Measurements from ENCODE around the gene CHCHD5. TPM values are rescaled to one million over a fixed set of nuclear protein-coding genes. Genes with fewer than 3 reads are reported as not detected.

The CHCHD5 gene
- total and polyA plus RNA-seq, 3 experiments from 2014 or later, result 33.1 to 41.8 (median 36.6) TPM

DNA sequence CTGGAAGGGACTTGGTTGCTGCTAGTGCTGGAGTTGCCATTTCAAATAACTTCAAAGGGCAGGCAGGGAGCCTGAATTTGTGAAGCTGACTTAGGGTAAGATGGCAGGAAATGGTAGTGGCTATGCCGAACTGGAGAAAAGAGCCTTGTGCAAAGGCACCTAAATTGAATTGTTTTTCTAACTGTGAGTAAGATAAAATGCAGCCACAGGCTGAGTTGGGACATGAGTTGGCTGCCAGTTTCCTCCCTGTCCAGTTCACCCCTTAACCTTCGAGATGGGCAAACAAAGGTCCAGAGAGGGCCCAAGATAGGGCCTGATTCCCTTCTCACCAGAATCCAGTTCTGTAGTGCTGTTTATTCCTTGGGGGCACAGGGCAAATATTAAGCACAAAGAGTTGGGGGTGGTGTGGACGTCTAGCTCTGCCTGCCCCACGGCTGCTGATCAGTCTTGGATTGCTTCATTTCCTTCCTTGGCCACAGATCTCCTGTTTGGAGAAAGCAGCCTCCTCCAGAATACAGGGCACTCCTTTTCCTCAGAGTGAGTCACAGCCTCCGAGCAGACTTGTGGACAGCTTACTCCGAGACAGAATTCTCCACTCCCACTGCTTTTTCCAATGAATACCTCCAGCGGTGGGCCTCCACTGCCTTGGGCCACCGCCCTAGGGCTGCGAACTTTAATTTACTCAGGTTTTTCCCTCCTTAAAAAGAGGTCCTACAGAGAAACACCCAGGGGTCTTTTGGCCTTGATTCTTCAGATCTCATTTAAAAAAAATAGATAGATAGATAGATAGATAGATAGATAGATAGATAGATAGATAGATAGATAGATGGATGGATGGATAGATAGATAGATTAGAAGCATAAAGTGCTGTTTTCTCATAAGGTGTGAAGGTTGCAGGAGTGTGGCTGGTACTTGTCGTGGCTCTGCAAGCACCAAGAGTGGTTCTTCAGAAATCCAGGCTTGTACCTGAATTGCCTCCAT is 42.9 kb downstream of the CHCHD5 start:
- Mint-ChIP-seq H3K4me1 (peaks cover 74 to 85% (median 82%) of the 10 kb centered on the region in 3 donors), H3K27me3 (peaks cover 0 to 2% of the 10 kb centered on the region in 2 donors), H3K9me3 (peaks cover 0 to 4% (median 0%) of the 10 kb centered on the region in 5 donors), H3K4me3 (peak overlapping the region; percentile 64 to 88 (median 72)), H3K27ac (peak overlapping the region in 7 of 8 donors; percentile 79 to 96 (median 88)), H3K36me3 (peaks cover 0 to 3% (median 2%) of the 10 kb centered on the region in 3 donors)
- no peak for DNase-seq
- H3K9me3 ChIP-seq (ENCODE audit: low read length), result no peaks in the 10 kb centered on the region
- ChIA-PET POLR2A (interaction anchor here (0.5 to 1.5 kb wide), 3 partner anchors 18 to 102 kb away, joined by 3 to 9 read pairs (median 4); partner anchors contain the start of gene SLC20A1), CTCF (interaction anchor here (0.6 to 12.6 kb wide), 16 partner anchors 8 to 104 kb away, joined by 3 to 147 read pairs (median 7); partner anchors contain the start of gene SLC20A1)
- H3K27me3 ChIP-seq (ENCODE audit: insufficient read depth, low read length, poor library complexity, severe bottlenecking), result no peaks in the 10 kb centered on the region
- no peaks in the 10 kb centered on the region for H3K36me3 ChIP-seq (ENCODE audit: insufficient read depth, low read length)
- H3K27ac ChIP-seq (ENCODE audit: low read depth, low read length), result no peak overlapping the region
- H3K4me3 ChIP-seq (ENCODE audit: low read length), result peak overlapping the region; percentile 58
- H3K4me1 ChIP-seq (ENCODE audit: insufficient read depth, low read length), result peaks cover 80% of the 10 kb centered on the region

DNA sequence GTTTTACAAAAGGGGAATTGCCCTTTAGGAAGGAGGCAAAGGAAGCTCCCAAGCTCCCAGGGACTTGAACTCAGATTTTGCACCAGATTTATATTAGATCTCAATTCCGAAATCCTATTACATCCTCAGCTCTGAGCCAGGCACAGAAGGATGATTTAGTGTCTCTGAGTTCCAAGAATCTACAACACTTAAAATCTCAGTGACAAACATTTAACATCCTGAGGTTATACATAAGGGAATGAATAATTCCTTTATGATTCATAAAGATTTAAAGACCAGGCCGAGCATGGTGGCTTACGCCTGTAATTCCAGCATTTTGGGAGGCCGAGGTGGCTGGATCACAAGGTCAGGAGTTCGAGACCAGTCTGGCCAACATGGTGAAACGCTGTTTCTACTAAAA is 44.8 kb downstream of the CHCHD5 start:
- H3K9me3 Mint-ChIP-seq, result peaks cover 0 to 4% (median 0%) of the 10 kb centered on the region in 5 donors

DNA sequence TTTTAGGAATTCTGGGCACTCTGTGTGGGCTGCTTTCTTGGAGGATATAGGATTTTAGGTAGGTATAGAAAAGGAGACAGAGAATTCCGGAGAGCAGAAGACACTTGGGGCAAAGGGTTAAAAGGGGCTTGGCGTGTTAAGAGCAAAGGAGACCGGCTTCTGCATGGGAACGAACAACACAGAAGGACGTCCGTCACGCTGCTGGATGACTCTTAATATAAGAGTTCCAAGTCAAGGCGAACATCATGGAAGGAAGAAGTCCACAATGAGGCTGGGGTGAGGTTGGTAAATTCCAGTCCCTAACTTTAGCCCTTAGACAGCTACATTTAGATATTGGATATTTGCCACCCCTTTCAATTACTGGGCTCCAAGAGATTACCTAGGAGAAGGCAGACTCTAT is 45.4 kb downstream of the CHCHD5 start:
- H3K4me3 ChIP-seq (ENCODE audit: low read length), result no peak overlapping the region
- no peak for DNase-seq
- Mint-ChIP-seq H3K9me3 (peaks cover 0 to 4% (median 0%) of the 10 kb centered on the region in 5 donors), H3K36me3 (peaks cover 0 to 3% (median 2%) of the 10 kb centered on the region in 3 donors), H3K27ac (peak overlapping the region; percentile 81 to 97 (median 95)), H3K4me3 (peak overlapping the region in 6 of 7 donors; percentile 5 to 86 (median 62)), H3K27me3 (peaks cover 0 to 2% of the 10 kb centered on the region in 2 donors), H3K4me1 (peaks cover 82 to 95% (median 95%) of the 10 kb centered on the region in 3 donors)
- CTCF ChIA-PET, result interaction anchor here (0.9 to 12.6 kb wide), 9 partner anchors 9 to 97 kb away, joined by 3 to 147 read pairs (median 5); partner anchors contain the start of gene SLC20A1
- H3K27me3 ChIP-seq (ENCODE audit: insufficient read depth, low read length, poor library complexity, severe bottlenecking), result no peaks in the 10 kb centered on the region
- no peaks in the 10 kb centered on the region for H3K9me3 ChIP-seq (ENCODE audit: low read length)
- H3K36me3 ChIP-seq (ENCODE audit: insufficient read depth, low read length), result no peaks in the 10 kb centered on the region
- H3K27ac ChIP-seq (ENCODE audit: low read depth, low read length), result no peak overlapping the region
- H3K4me1 ChIP-seq (ENCODE audit: insufficient read depth, low read length), result peaks cover 93% of the 10 kb centered on the region
- POLR2A ChIA-PET, result interaction anchor here (0.6 to 8.0 kb wide), 2 partner anchors 17 to 31 kb away, joined by 3 to 96 read pairs; partner anchors contain the start of gene SLC20A1

More for the DNA sequence above, 44.8 kb downstream of the CHCHD5 start:
- Mint-ChIP-seq H3K36me3 (peaks cover 0 to 3% (median 2%) of the 10 kb centered on the region in 3 donors), H3K4me1 (peaks cover 82 to 95% (median 95%) of the 10 kb centered on the region in 3 donors), H3K4me3 (peak overlapping the region in 2 of 7 donors; percentile 44 to 59), H3K27me3 (peaks cover 0 to 2% of the 10 kb centered on the region in 2 donors), H3K27ac (peak overlapping the region in 6 of 8 donors; percentile 7 to 97 (median 94))
- H3K9me3 ChIP-seq (ENCODE audit: low read length), result no peaks in the 10 kb centered on the region
- DNase-seq, result no peak
- H3K27ac ChIP-seq (ENCODE audit: low read depth, low read length), result no peak overlapping the region
- no peak overlapping the region for H3K4me3 ChIP-seq (ENCODE audit: low read length)
- POLR2A ChIA-PET, result interaction anchor here (0.6 to 8.0 kb wide), 3 partner anchors 17 to 63 kb away, joined by 3 to 96 read pairs (median 4); partner anchors contain the start of gene SLC20A1
- peaks cover 93% of the 10 kb centered on the region for H3K4me1 ChIP-seq (ENCODE audit: insufficient read depth, low read length)
- no peaks in the 10 kb centered on the region for H3K27me3 ChIP-seq (ENCODE audit: insufficient read depth, low read length, poor library complexity, severe bottlenecking)
- CTCF ChIA-PET, result interaction anchor here (1.3 to 12.6 kb wide), 5 partner anchors 8 to 97 kb away, joined by 3 to 147 read pairs (median 71); partner anchors contain the start of gene SLC20A1
- no peaks in the 10 kb centered on the region for H3K36me3 ChIP-seq (ENCODE audit: insufficient read depth, low read length)

DNA sequence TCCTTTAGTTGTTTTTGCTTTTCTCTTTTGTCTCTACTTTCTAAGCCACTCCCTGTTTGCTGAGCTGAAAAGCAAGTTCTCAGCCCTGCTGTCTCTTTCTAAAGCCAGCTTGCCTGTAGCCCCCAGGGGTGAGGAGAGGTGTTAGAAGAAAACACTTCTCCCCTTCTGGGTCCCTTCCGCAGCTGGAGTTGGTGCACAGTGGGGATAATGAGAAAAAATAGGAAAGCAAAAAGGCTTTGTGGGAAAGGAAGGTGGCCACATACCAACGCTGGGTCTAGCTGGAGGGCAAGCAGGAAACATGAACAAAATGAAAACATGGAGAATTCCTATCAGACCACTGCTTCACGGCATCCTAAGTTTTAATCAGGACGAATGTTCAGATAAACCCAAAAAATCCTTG is 45.9 kb downstream of the CHCHD5 start:
- Histone ChIP-seq H3K4me3 (ENCODE audit: low read length) (peak overlapping the region; percentile 52), H3K27ac (ENCODE audit: low read depth, low read length) (peak overlapping the region; percentile 68), H3K36me3 (ENCODE audit: insufficient read depth, low read length) (no peaks in the 10 kb centered on the region), H3K4me1 (ENCODE audit: insufficient read depth, low read length) (peaks cover 94% of the 10 kb centered on the region), H3K9me3 (ENCODE audit: low read length) (no peaks in the 10 kb centered on the region), H3K27me3 (ENCODE audit: insufficient read depth, low read length, poor library complexity, severe bottlenecking) (no peaks in the 10 kb centered on the region)
- peaks cover under 1 to 3% (median 2%) of the 10 kb centered on the region in 3 donors for H3K36me3 Mint-ChIP-seq
- POLR2A ChIA-PET, result interaction anchor here (0.5 to 8.0 kb wide), 3 partner anchors 16 to 575 kb away, joined by 3 to 96 read pairs (median 5); partner anchors contain the start of genes CHCHD5, SLC20A1 and TMEM87B
- peaks cover 84 to 96% (median 95%) of the 10 kb centered on the region in 3 donors for H3K4me1 Mint-ChIP-seq
- peaks cover 0 to 4% of the 10 kb centered on the region in 2 donors for H3K27me3 Mint-ChIP-seq
- CTCF ChIA-PET, result interaction anchor here (0.9 to 12.6 kb wide), 9 partner anchors 9 to 95 kb away, joined by 3 to 147 read pairs (median 5); partner anchors contain the start of gene SLC20A1
- peak in 1 of 5 donors; percentile 37 for DNase-seq
- peak overlapping the region; percentile 92 to 97 (median 95) for H3K27ac Mint-ChIP-seq
- H3K9me3 Mint-ChIP-seq, result peaks cover 0 to 4% (median 0%) of the 10 kb centered on the region in 5 donors
- H3K4me3 Mint-ChIP-seq, result peak overlapping the region; percentile 80 to 91 (median 86)

DNA sequence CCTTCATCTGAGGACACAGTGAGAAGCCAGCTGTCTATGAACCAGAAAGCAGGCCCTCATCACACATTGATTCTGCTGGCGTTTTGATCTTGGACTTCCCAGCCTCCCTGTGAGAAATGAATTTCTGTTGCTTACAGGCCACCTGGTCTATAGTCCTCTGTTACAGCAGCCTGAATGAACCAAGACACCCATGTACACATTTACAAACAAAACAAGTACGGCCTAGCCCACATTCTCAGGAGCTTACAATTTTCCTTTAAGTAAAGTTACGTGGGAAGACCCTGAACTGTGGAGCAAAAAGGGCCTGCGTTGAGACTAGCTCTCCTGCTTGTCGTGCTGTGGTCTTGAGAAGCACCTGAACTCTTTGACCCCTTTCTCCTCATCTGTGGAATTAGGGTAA is 49.3 kb downstream of the CHCHD5 start:
- peaks cover 84 to 89% (median 85%) of the 10 kb centered on the region in 3 donors for H3K4me1 Mint-ChIP-seq
- POLR2A ChIA-PET, result interaction anchor here (0.8 to 8.0 kb wide), 2 partner anchors 10 to 13 kb away, joined by 4 to 96 read pairs; partner anchors contain the start of gene SLC20A1
- H3K27me3 Mint-ChIP-seq, result peaks cover 0 to 5% of the 10 kb centered on the region in 2 donors
- H3K4me3 Mint-ChIP-seq, result peak overlapping the region in 6 of 7 donors; percentile 54 to 89 (median 73)
- Histone ChIP-seq H3K27ac (ENCODE audit: low read depth, low read length) (no peak overlapping the region), H3K36me3 (ENCODE audit: insufficient read depth, low read length) (no peaks in the 10 kb centered on the region), H3K9me3 (ENCODE audit: low read length) (no peaks in the 10 kb centered on the region), H3K27me3 (ENCODE audit: insufficient read depth, low read length, poor library complexity, severe bottlenecking) (no peaks in the 10 kb centered on the region), H3K4me3 (ENCODE audit: low read length) (peak overlapping the region; percentile 6), H3K4me1 (ENCODE audit: insufficient read depth, low read length) (peaks cover 84% of the 10 kb centered on the region)
- peaks cover 0 to 4% (median 0%) of the 10 kb centered on the region in 5 donors for H3K9me3 Mint-ChIP-seq
- peaks cover 2 to 4% (median 3%) of the 10 kb centered on the region in 3 donors for H3K36me3 Mint-ChIP-seq
- CTCF ChIA-PET, result interaction anchor here (0.9 to 12.6 kb wide), 5 partner anchors 8 to 58 kb away, joined by 3 to 147 read pairs (median 20); partner anchors contain the start of gene SLC20A1
- H3K27ac Mint-ChIP-seq, result peak overlapping the region; percentile 47 to 99 (median 96)
- DNase-seq, result no peak

DNA sequence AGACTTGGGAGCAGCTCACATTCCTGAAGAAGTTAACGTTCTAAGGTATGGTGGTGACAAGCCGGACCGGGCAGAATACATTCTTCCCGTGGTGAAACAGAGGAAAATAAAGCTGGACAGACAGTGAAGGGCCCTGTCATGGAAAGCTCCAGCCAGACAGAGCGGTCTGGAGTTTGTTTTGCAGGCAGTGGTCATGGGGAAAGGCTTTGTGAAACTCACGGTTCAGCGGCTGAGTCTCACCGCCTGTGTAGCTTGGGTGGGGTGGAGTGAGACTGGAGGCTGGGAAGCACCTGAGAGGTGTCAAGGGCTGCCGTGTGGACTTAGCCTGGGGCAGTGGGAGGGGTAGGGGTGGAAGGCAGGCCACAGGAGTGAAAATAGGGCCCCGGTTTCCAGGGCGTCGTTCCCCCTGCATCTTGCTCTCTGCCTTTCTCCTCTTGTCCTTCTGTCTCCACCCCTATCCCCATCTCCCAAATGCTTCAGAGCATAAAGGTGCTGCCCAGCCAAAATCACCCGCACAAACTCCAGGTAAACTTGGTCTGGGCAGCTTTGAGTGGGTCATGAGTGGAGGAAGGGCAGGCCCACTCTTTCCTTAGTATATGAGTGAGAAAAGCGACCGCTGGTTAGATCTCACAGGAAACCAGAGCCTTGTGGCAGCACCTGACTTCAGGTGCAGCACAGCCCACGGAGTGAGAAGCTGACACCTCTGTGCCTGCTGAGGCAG is 49.9 kb downstream of the CHCHD5 start:
- Histone ChIP-seq H3K27ac (ENCODE audit: low read depth, low read length) (no peak overlapping the region), H3K9me3 (ENCODE audit: low read length) (no peaks in the 10 kb centered on the region), H3K27me3 (ENCODE audit: insufficient read depth, low read length, poor library complexity, severe bottlenecking) (no peaks in the 10 kb centered on the region), H3K4me3 (ENCODE audit: low read length) (peak overlapping the region; percentile 6), H3K36me3 (ENCODE audit: insufficient read depth, low read length) (no peaks in the 10 kb centered on the region), H3K4me1 (ENCODE audit: insufficient read depth, low read length) (peaks cover 78% of the 10 kb centered on the region)
- Mint-ChIP-seq H3K27me3 (peaks cover 0 to 5% of the 10 kb centered on the region in 2 donors), H3K36me3 (peaks cover 2 to 4% (median 3%) of the 10 kb centered on the region in 3 donors), H3K9me3 (peaks cover 0 to 4% (median 0%) of the 10 kb centered on the region in 5 donors), H3K4me1 (peaks cover 79 to 84% (median 79%) of the 10 kb centered on the region in 3 donors), H3K4me3 (peak overlapping the region; percentile 36 to 89 (median 79)), H3K27ac (peak overlapping the region; percentile 47 to 99 (median 96))
- POLR2A ChIA-PET, result interaction anchor here (0.8 to 8.0 kb wide), 2 partner anchors 10 to 12 kb away, joined by 4 to 96 read pairs; partner anchors contain the start of gene SLC20A1
- CTCF ChIA-PET, result interaction anchor here (0.9 to 12.6 kb wide), 7 partner anchors 9 to 57 kb away, joined by 3 to 147 read pairs (median 5); partner anchors contain the start of gene SLC20A1
- peak in 4 of 5 donors; percentile 31 to 63 (median 44) for DNase-seq
